Measurements from ENCODE around the gene C5orf63.
A peak's percentile ranks its signal among the peaks of the same experiment; 100 is the strongest.
"Not testable (repeated sequence)": the region's sequence is repeated elsewhere in the genome, so short reads cannot be mapped to it uniquely, and the experiment has no call there.

The C5orf63 gene

GRCh38 chr5:127072861-127073846 lies at the start of gene C5orf63:
Gene C5orf63, minus strand, starts transcription at chr5:127073502. Its CDS starts 14,507 bp downstream, at chr5:127058995.
- H3K9ac ChIP-seq (ENCODE audit: low read length in 2 of 2): peak within 1 kb of the TSS; percentile 22 to 72
- no peaks in the 10 kb centered on the region for H3K36me3 ChIP-seq (ENCODE audit: control insufficient read depth in 2 of 2, insufficient read depth in 2 of 2, low read length in 2 of 2)
- no peaks in the 10 kb centered on the region for H3K4me1 ChIP-seq (ENCODE audit: control insufficient read depth, insufficient read depth, low read length)
- no peaks in the 10 kb centered on the region for H3K27me3 ChIP-seq (ENCODE audit: control insufficient read depth in 1 of 2, insufficient read depth in 2 of 2, low read length in 2 of 2)
- H3K27ac ChIP-seq (ENCODE audit: low read length): no peak within 1 kb of the TSS
- no peaks in the 10 kb centered on the region for H3K9me3 ChIP-seq (ENCODE audit: control insufficient read depth in 2 of 2, low read length in 2 of 2)
- H3K4me3 ChIP-seq (ENCODE audit: low read length in 2 of 2): peak within 1 kb of the TSS; percentile 70 to 75

GRCh38 chr5:127112347-127112864 lies 39.1 kb upstream of the C5orf63 start:
- Histone ChIP-seq H3K9me3 (ENCODE audit: control insufficient read depth in 2 of 2, low read length in 2 of 2) (peaks cover 0 to 2% of the 10 kb centered on the region in 2 donors), H3K36me3 (ENCODE audit: control insufficient read depth in 2 of 2, insufficient read depth in 2 of 2, low read length in 2 of 2) (no peaks in the 10 kb centered on the region), H3K4me1 (ENCODE audit: control insufficient read depth, insufficient read depth, low read length) (no peaks in the 10 kb centered on the region), H3K27me3 (ENCODE audit: control insufficient read depth in 1 of 2, insufficient read depth in 2 of 2, low read length in 2 of 2) (no peaks in the 10 kb centered on the region), H3K27ac (ENCODE audit: low read length) (no peak overlapping the region), H3K4me3 (ENCODE audit: low read length in 2 of 2) (no peak overlapping the region), H3K9ac (ENCODE audit: low read length in 2 of 2) (no peak overlapping the region)

- Histone ChIP-seq H3K27me3 (ENCODE audit: control insufficient read depth in 1 of 2, insufficient read depth in 2 of 2, low read length in 2 of 2) (no peaks in the 10 kb centered on the region), H3K4me1 (ENCODE audit: control insufficient read depth, insufficient read depth, low read length) (no peaks in the 10 kb centered on the region), H3K9me3 (ENCODE audit: control insufficient read depth in 2 of 2, low read length in 2 of 2) (peaks cover 0 to 2% of the 10 kb centered on the region in 2 donors), H3K4me3 (ENCODE audit: low read length in 2 of 2) (no peak overlapping the region), H3K36me3 (ENCODE audit: control insufficient read depth in 2 of 2, insufficient read depth in 2 of 2, low read length in 2 of 2) (no peaks in the 10 kb centered on the region), H3K9ac (ENCODE audit: low read length in 2 of 2) (no peak overlapping the region), H3K27ac (ENCODE audit: low read length) (no peak overlapping the region)
Observed at GRCh38 chr5:127111112-127111511, 37.8 kb upstream of the C5orf63 start.

- not testable (repeated sequence) for H3K27ac ChIP-seq (ENCODE audit: low read length); H3K9ac ChIP-seq (ENCODE audit: low read length in 2 of 2); H3K27me3 ChIP-seq (ENCODE audit: control insufficient read depth in 1 of 2, insufficient read depth in 2 of 2, low read length in 2 of 2); H3K9me3 ChIP-seq (ENCODE audit: control insufficient read depth in 2 of 2, low read length in 2 of 2); H3K4me1 ChIP-seq (ENCODE audit: control insufficient read depth, insufficient read depth, low read length); H3K36me3 ChIP-seq (ENCODE audit: control insufficient read depth in 2 of 2, insufficient read depth in 2 of 2, low read length in 2 of 2); H3K4me3 ChIP-seq (ENCODE audit: low read length in 2 of 2)
Observed at GRCh38 chr5:127108624-127109260, 35.4 kb upstream of the C5orf63 start.

GRCh38 chr5:127101935-127102334 lies 28.6 kb upstream of the C5orf63 start:
- H3K9me3 ChIP-seq (ENCODE audit: control insufficient read depth in 2 of 2, low read length in 2 of 2): no peaks in the 10 kb centered on the region
- H3K36me3 ChIP-seq (ENCODE audit: control insufficient read depth in 2 of 2, insufficient read depth in 2 of 2, low read length in 2 of 2): no peaks in the 10 kb centered on the region
- no peak overlapping the region for H3K4me3 ChIP-seq (ENCODE audit: low read length in 2 of 2)
- H3K27ac ChIP-seq (ENCODE audit: low read length): no peak overlapping the region
- no peaks in the 10 kb centered on the region for H3K27me3 ChIP-seq (ENCODE audit: control insufficient read depth in 1 of 2, insufficient read depth in 2 of 2, low read length in 2 of 2)
- H3K4me1 ChIP-seq (ENCODE audit: control insufficient read depth, insufficient read depth, low read length): no peaks in the 10 kb centered on the region
- H3K9ac ChIP-seq (ENCODE audit: low read length in 2 of 2): no peak overlapping the region

GRCh38 chr5:127101533-127101932 lies 28.2 kb upstream of the C5orf63 start:
- Histone ChIP-seq H3K27me3 (ENCODE audit: control insufficient read depth in 1 of 2, insufficient read depth in 2 of 2, low read length in 2 of 2) (no peaks in the 10 kb centered on the region), H3K9ac (ENCODE audit: low read length in 2 of 2) (no peak overlapping the region), H3K4me3 (ENCODE audit: low read length in 2 of 2) (no peak overlapping the region), H3K36me3 (ENCODE audit: control insufficient read depth in 2 of 2, insufficient read depth in 2 of 2, low read length in 2 of 2) (no peaks in the 10 kb centered on the region), H3K9me3 (ENCODE audit: control insufficient read depth in 2 of 2, low read length in 2 of 2) (no peaks in the 10 kb centered on the region), H3K27ac (ENCODE audit: low read length) (no peak overlapping the region), H3K4me1 (ENCODE audit: control insufficient read depth, insufficient read depth, low read length) (no peaks in the 10 kb centered on the region)

- Histone ChIP-seq H3K36me3 (ENCODE audit: control insufficient read depth in 2 of 2, insufficient read depth in 2 of 2, low read length in 2 of 2) (no peaks in the 10 kb centered on the region), H3K27ac (ENCODE audit: low read length) (no peak overlapping the region), H3K27me3 (ENCODE audit: control insufficient read depth in 1 of 2, insufficient read depth in 2 of 2, low read length in 2 of 2) (no peaks in the 10 kb centered on the region), H3K9me3 (ENCODE audit: control insufficient read depth in 2 of 2, low read length in 2 of 2) (no peaks in the 10 kb centered on the region), H3K4me3 (ENCODE audit: low read length in 2 of 2) (no peak overlapping the region), H3K9ac (ENCODE audit: low read length in 2 of 2) (no peak overlapping the region), H3K4me1 (ENCODE audit: control insufficient read depth, insufficient read depth, low read length) (no peaks in the 10 kb centered on the region)
Observed at GRCh38 chr5:127098241-127098640, 24.9 kb upstream of the C5orf63 start.

- Histone ChIP-seq H3K9me3 (ENCODE audit: control insufficient read depth in 2 of 2, low read length in 2 of 2) (no peaks in the 10 kb centered on the region), H3K4me3 (ENCODE audit: low read length in 2 of 2) (no peak overlapping the region), H3K36me3 (ENCODE audit: control insufficient read depth in 2 of 2, insufficient read depth in 2 of 2, low read length in 2 of 2) (no peaks in the 10 kb centered on the region), H3K4me1 (ENCODE audit: control insufficient read depth, insufficient read depth, low read length) (no peaks in the 10 kb centered on the region), H3K9ac (ENCODE audit: low read length in 2 of 2) (no peak overlapping the region), H3K27me3 (ENCODE audit: control insufficient read depth in 1 of 2, insufficient read depth in 2 of 2, low read length in 2 of 2) (no peaks in the 10 kb centered on the region), H3K27ac (ENCODE audit: low read length) (no peak overlapping the region)
Observed at GRCh38 chr5:127097278-127097677, 24.0 kb upstream of the C5orf63 start.

GRCh38 chr5:127096328-127096993 lies 23.2 kb upstream of the C5orf63 start:
- no peak overlapping the region for H3K27ac ChIP-seq (ENCODE audit: low read length)
- no peaks in the 10 kb centered on the region for H3K9me3 ChIP-seq (ENCODE audit: control insufficient read depth in 2 of 2, low read length in 2 of 2)
- H3K27me3 ChIP-seq (ENCODE audit: control insufficient read depth in 1 of 2, insufficient read depth in 2 of 2, low read length in 2 of 2): no peaks in the 10 kb centered on the region
- no peak overlapping the region for H3K9ac ChIP-seq (ENCODE audit: low read length in 2 of 2)
- no peaks in the 10 kb centered on the region for H3K36me3 ChIP-seq (ENCODE audit: control insufficient read depth in 2 of 2, insufficient read depth in 2 of 2, low read length in 2 of 2)
- no peak overlapping the region for H3K4me3 ChIP-seq (ENCODE audit: low read length in 2 of 2)
- no peaks in the 10 kb centered on the region for H3K4me1 ChIP-seq (ENCODE audit: control insufficient read depth, insufficient read depth, low read length)

- H3K27me3 ChIP-seq (ENCODE audit: control insufficient read depth in 1 of 2, insufficient read depth in 2 of 2, low read length in 2 of 2): no peaks in the 10 kb centered on the region
- no peak overlapping the region for H3K9ac ChIP-seq (ENCODE audit: low read length in 2 of 2)
- no peaks in the 10 kb centered on the region for H3K36me3 ChIP-seq (ENCODE audit: control insufficient read depth in 2 of 2, insufficient read depth in 2 of 2, low read length in 2 of 2)
- H3K4me3 ChIP-seq (ENCODE audit: low read length in 2 of 2): no peak overlapping the region
- H3K27ac ChIP-seq (ENCODE audit: low read length): no peak overlapping the region
- no peaks in the 10 kb centered on the region for H3K4me1 ChIP-seq (ENCODE audit: control insufficient read depth, insufficient read depth, low read length)
- no peaks in the 10 kb centered on the region for H3K9me3 ChIP-seq (ENCODE audit: control insufficient read depth in 2 of 2, low read length in 2 of 2)
Observed at GRCh38 chr5:127094161-127094814, 21.0 kb upstream of the C5orf63 start.

Data from stomach smooth muscle (tissue), 2 donors.